RWPE2 (cell line): ENCODE data around the gene ZNF385A.
A peak's percentile ranks its signal among the peaks of the same experiment; 100 is the strongest.
"Not testable (repeated sequence)": the region's sequence is repeated elsewhere in the genome, so short reads cannot be mapped to it uniquely, and the experiment has no call there.

ENCODE experiments used
- ATAC-seq: fragments of 200-7000 bp; cut with Tn5 transposase; 3 replicates; pipeline ENCODE4 v1.9.1; 2021; ENCODE audit warnings: low read depth
- DNase-seq: peaks from one replicate; pipeline ENCODE4 v3.0.0-alpha.2; 2020; ENCODE audit warnings: low spot score
- H3K27ac ChIP-seq: fragments of 450-650 bp; 2 replicates; pipeline ENCODE4 v1.5.1; 2017; ENCODE audit warnings: mild to moderate bottlenecking; ENCODE audit not compliant: poor library complexity, severe bottlenecking
- H3K27me3 ChIP-seq: fragments of 250-450 bp; sonication (Bioruptor Pico); 2 replicates; pipeline ENCODE4 v1.5.1; 2021; ENCODE audit warnings: mild to moderate bottlenecking, moderate library complexity; ENCODE audit not compliant: insufficient read depth, poor library complexity, severe bottlenecking
- H3K36me3 ChIP-seq: fragments of 250-450 bp; sonication (Bioruptor Pico); 2 replicates; pipeline ENCODE4 v1.5.1; 2020; ENCODE audit warnings: low read depth, mild to moderate bottlenecking, moderate library complexity
- H3K4me1 ChIP-seq: fragments of 250-450 bp; sonication (Bioruptor Pico); 2 replicates; pipeline ENCODE4 v1.5.1; 2021; ENCODE audit warnings: mild to moderate bottlenecking, moderate library complexity; ENCODE audit not compliant: insufficient read depth, poor library complexity, severe bottlenecking
- H3K4me3 ChIP-seq: fragments of 250-450 bp; sonication (Bioruptor Pico); 2 replicates; pipeline ENCODE4 v1.5.1; 2021; ENCODE audit warnings: mild to moderate bottlenecking, moderate library complexity; ENCODE audit not compliant: severe bottlenecking
- H3K9me3 ChIP-seq: fragments of 250-450 bp; sonication (Bioruptor Pico); 2 replicates; pipeline ENCODE4 v1.5.1; 2021; ENCODE audit warnings: mild to moderate bottlenecking, moderate library complexity; ENCODE audit not compliant: severe bottlenecking
- CTCF ChIP-seq: fragments of 450-650 bp; IDR thresholded peaks from one replicate; pipeline ENCODE4 v1.5.1; 2017; ENCODE audit warnings: mild to moderate bottlenecking, moderate library complexity; ENCODE audit not compliant: poor library complexity, severe bottlenecking

ZNF385A gene

DNA sequence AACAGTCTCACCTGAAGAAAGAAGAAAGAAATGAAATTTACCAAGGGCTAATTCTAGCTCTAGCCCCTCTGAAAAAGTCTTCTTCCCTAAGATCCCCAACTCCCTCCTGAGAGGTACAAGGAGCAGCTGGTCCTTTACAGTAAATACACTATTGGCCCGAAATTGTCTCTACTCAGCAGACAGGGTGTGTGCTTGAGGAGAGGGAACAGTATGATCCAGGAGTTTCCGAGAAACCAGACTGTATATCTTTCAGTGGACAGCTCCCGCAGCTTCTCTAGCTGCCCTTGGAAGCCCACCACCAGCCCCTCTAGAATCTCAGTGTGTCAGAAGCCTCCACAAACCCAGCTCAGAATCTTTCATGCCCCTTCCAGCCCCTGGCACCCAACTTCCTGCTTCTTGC is 28.3 kb downstream of the ZNF385A start:
- Histone ChIP-seq H3K9me3 (no peaks in the 10 kb centered on the region), H3K36me3 (peaks cover 7% of the 10 kb centered on the region), H3K27me3 (no peaks in the 10 kb centered on the region), H3K4me3 (no peak overlapping the region), H3K4me1 (peaks cover 9% of the 10 kb centered on the region), H3K27ac (no peak overlapping the region)
- DNase-seq: no peak
- TF ChIP-seq CTCF: no peak
- ATAC-seq: no peak

- TF ChIP-seq CTCF: no peak
- Histone ChIP-seq H3K4me3 (no peak overlapping the region), H3K9me3 (no peaks in the 10 kb centered on the region), H3K27ac (no peak overlapping the region), H3K4me1 (peaks cover 3% of the 10 kb centered on the region), H3K36me3 (peaks cover 16% of the 10 kb centered on the region), H3K27me3 (no peaks in the 10 kb centered on the region)
- no peak for DNase-seq
- no peak for ATAC-seq
These were observed 29.3 kb downstream of the ZNF385A start for GRCh38 chr12:54355104-54355815.

DNA sequence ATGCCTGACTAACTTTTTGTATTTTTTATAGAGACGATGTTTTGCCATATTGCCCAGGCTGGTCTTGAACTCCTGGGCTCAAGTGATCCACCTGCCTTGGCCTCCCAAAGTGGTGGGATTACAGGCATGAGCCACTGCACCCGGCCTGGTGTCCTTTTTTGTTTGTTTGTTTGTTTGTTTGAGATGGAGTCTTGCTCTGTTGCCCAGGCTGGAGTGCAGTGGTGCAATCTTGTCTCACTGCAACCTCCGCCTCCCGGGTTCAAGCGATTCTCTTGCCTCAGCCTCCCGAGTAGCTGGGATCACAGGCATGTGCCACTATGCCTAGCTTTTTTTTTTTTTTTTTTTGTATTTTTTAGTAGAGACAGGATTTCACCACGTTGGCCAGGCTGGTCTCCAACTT is 30.3 kb downstream of the ZNF385A start:
- not testable (repeated sequence) for H3K27me3 ChIP-seq, ATAC-seq, H3K4me3 ChIP-seq, H3K9me3 ChIP-seq, H3K4me1 ChIP-seq, H3K27ac ChIP-seq, DNase-seq
- H3K36me3 ChIP-seq: peaks cover 25% of the 10 kb centered on the region

DNA sequence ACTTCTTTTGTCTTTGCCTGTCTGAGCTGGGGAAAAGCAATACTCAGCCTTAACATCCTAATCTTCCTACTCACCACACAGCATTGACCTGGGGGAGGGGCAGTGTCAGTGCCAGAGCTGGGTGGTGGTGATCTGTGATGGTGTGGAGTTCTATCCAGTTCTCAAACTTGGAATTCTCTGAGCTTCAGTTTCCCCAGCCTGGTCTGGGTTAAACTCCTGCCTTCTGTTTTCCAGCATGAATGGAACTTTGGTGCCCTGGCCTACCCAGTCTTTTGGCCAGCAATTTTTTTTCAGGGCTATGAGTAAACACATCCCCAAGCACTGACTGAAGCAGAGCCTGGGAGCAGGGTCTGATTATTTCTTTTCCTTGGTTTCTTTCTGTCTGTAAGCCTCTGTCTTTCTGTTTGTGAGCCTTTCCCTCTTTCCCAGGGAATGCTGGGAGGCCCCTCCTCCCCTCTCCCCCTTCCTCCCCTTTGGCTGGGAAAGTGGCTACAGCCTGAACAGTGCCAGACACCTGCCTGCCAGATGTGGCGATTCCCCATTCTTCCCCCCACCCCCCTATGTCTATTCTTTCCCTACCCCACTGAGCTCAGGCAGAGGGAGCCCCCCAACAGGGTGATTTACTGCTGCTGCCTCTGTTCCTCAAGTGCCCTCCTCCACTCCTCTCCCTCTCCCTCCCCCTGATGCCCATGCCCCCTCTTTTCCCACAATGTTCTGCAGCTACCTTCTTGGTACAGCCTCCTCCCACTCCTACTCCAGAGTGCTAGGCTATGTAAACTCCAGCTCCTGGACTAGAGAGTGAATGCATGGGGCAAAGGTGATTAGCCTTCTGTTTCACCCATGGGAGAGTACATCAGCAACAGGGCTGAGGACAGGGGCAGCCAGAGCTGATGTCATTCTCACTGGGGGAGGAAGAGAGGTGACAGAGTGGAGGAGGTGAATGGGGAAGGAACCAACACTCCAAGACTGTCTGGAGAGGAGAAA is 31.4 kb downstream of the ZNF385A start:
- no peak for TF ChIP-seq CTCF
- Histone ChIP-seq H3K27ac (no peak overlapping the region), H3K27me3 (no peaks in the 10 kb centered on the region), H3K36me3 (peaks cover 36% of the 10 kb centered on the region), H3K4me1 (no peaks in the 10 kb centered on the region), H3K9me3 (no peaks in the 10 kb centered on the region), H3K4me3 (no peak overlapping the region)
- ATAC-seq: peak; percentile 37; the same call in 1 of the 3 replicates
- DNase-seq: no peak

GRCh38 chr12:54352022-54352531 is 32.5 kb downstream of the ZNF385A start:
- Histone ChIP-seq H3K4me3 (no peak overlapping the region), H3K27me3 (no peaks in the 10 kb centered on the region), H3K27ac (no peak overlapping the region), H3K36me3 (peaks cover 47% of the 10 kb centered on the region), H3K4me1 (no peaks in the 10 kb centered on the region), H3K9me3 (no peaks in the 10 kb centered on the region)
- TF ChIP-seq CTCF: no peak
- no peak for DNase-seq
- no peak for ATAC-seq
